IgD-negative memory B cell (primary cell): Measurements from ENCODE around the gene KCNC1. TPM values are rescaled to one million over a fixed set of nuclear protein-coding genes. Genes with fewer than 3 reads are reported as not detected.

Experiments used
- H3K27ac Mint-ChIP-seq, 3 donors: one replicate each; pipeline ENCODE4 v1.8.0; 2020 to 2022; ENCODE audit warnings: mild to moderate bottlenecking in 3 of 3, mixed read lengths in 3 of 3, moderate library complexity in 1 of 3
- H3K27me3 Mint-ChIP-seq: one replicate; pipeline ENCODE4 v1.8.0; 2021; ENCODE audit warnings: mixed read lengths
- H3K36me3 Mint-ChIP-seq: one replicate; pipeline ENCODE4 v1.8.0; 2020; ENCODE audit warnings: mild to moderate bottlenecking, mixed read lengths
- H3K4me1 Mint-ChIP-seq, 3 donors: one replicate each; pipeline ENCODE4 v1.8.0; 2020 to 2022; ENCODE audit warnings: mixed read lengths in 3 of 3, mild to moderate bottlenecking in 1 of 3
- H3K4me3 Mint-ChIP-seq, 4 donors: one replicate each; pipeline ENCODE4 v1.8.0; 2020 to 2022; ENCODE audit warnings: mild to moderate bottlenecking in 4 of 4, mixed read lengths in 4 of 4, moderate library complexity in 3 of 4
- H3K9me3 Mint-ChIP-seq, 3 donors: one replicate each; pipeline ENCODE4 v1.8.0; 2020 to 2021; ENCODE audit warnings: mixed read lengths in 3 of 3, mild to moderate bottlenecking in 1 of 3
- polyA plus RNA-seq: library from polyadenylated mRNA; unstranded; fragments of 300-500 nt; fragmentation: Illumina TruSeq; gene quantifications from one replicate; pipeline ENCODE4 v1.2.3, GENCODE V29; 2021

The KCNC1 gene
- polyA plus RNA-seq, 1 donor from 2014 or later = 0.13 TPM

- H3K27ac Mint-ChIP-seq = peak overlapping the region in 1 of 3 donors; percentile 18
- H3K4me3 Mint-ChIP-seq = no peak overlapping the region
- no peaks in the 10 kb centered on the region for H3K27me3 Mint-ChIP-seq
- no peaks in the 10 kb centered on the region for H3K9me3 Mint-ChIP-seq
- H3K4me1 Mint-ChIP-seq = no peaks in the 10 kb centered on the region
- peaks cover 16% of the 10 kb centered on the region for H3K36me3 Mint-ChIP-seq
These were observed 56.6 kb downstream of the KCNC1 start for GRCh38 chr11:17791144-17791543.

GRCh38 chr11:17792161-17792560 is 57.6 kb downstream of the KCNC1 start:
- Mint-ChIP-seq H3K4me3 (no peak overlapping the region), H3K27ac (no peak overlapping the region), H3K9me3 (no peaks in the 10 kb centered on the region), H3K27me3 (no peaks in the 10 kb centered on the region), H3K36me3 (peaks cover 21% of the 10 kb centered on the region), H3K4me1 (no peaks in the 10 kb centered on the region)

GRCh38 chr11:17793642-17794170 is 59.1 kb downstream of the KCNC1 start:
- Mint-ChIP-seq H3K27ac (no peak overlapping the region), H3K36me3 (peaks cover 18% of the 10 kb centered on the region), H3K27me3 (no peaks in the 10 kb centered on the region), H3K4me1 (no peaks in the 10 kb centered on the region), H3K9me3 (no peaks in the 10 kb centered on the region), H3K4me3 (no peak overlapping the region)

- Mint-ChIP-seq H3K4me1 (no peaks in the 10 kb centered on the region), H3K9me3 (no peaks in the 10 kb centered on the region), H3K27me3 (no peaks in the 10 kb centered on the region), H3K36me3 (peaks cover 14% of the 10 kb centered on the region), H3K4me3 (no peak overlapping the region), H3K27ac (no peak overlapping the region)
These were observed 60.4 kb downstream of the KCNC1 start for GRCh38 chr11:17794981-17795380.

- Mint-ChIP-seq H3K27ac (no peak overlapping the region), H3K27me3 (no peaks in the 10 kb centered on the region), H3K4me1 (no peaks in the 10 kb centered on the region), H3K36me3 (peaks cover 19% of the 10 kb centered on the region), H3K4me3 (no peak overlapping the region), H3K9me3 (no peaks in the 10 kb centered on the region)
These were observed 61.6 kb downstream of the KCNC1 start for GRCh38 chr11:17796154-17796553.

- no peak overlapping the region for H3K4me3 Mint-ChIP-seq
- H3K4me1 Mint-ChIP-seq = no peaks in the 10 kb centered on the region
- no peak overlapping the region for H3K27ac Mint-ChIP-seq
- no peaks in the 10 kb centered on the region for H3K27me3 Mint-ChIP-seq
- H3K36me3 Mint-ChIP-seq = peaks cover 21% of the 10 kb centered on the region
- H3K9me3 Mint-ChIP-seq = no peaks in the 10 kb centered on the region
These were observed 63.7 kb downstream of the KCNC1 start for GRCh38 chr11:17798253-17798652.

GRCh38 chr11:17798716-17799115 is 64.1 kb downstream of the KCNC1 start:
- H3K27ac Mint-ChIP-seq = peak overlapping the region in 1 of 3 donors; percentile 48
- H3K9me3 Mint-ChIP-seq = no peaks in the 10 kb centered on the region
- H3K4me1 Mint-ChIP-seq = no peaks in the 10 kb centered on the region
- H3K36me3 Mint-ChIP-seq = peaks cover 21% of the 10 kb centered on the region
- H3K4me3 Mint-ChIP-seq = no peak overlapping the region
- H3K27me3 Mint-ChIP-seq = no peaks in the 10 kb centered on the region

GRCh38 chr11:17799147-17799546 is 64.6 kb downstream of the KCNC1 start:
- peaks cover 21% of the 10 kb centered on the region for H3K36me3 Mint-ChIP-seq
- no peaks in the 10 kb centered on the region for H3K27me3 Mint-ChIP-seq
- no peaks in the 10 kb centered on the region for H3K4me1 Mint-ChIP-seq
- no peak overlapping the region for H3K4me3 Mint-ChIP-seq
- H3K9me3 Mint-ChIP-seq = no peaks in the 10 kb centered on the region
- peak overlapping the region in 1 of 3 donors; percentile 48 for H3K27ac Mint-ChIP-seq

GRCh38 chr11:17801166-17801565 is 66.6 kb downstream of the KCNC1 start:
- Mint-ChIP-seq H3K27ac (no peak overlapping the region), H3K36me3 (peaks cover 20% of the 10 kb centered on the region), H3K27me3 (no peaks in the 10 kb centered on the region), H3K4me3 (no peak overlapping the region), H3K4me1 (peaks cover 0 to 2% (median 0%) of the 10 kb centered on the region in 3 donors), H3K9me3 (no peaks in the 10 kb centered on the region)

- H3K4me3 Mint-ChIP-seq = no peak overlapping the region
- no peaks in the 10 kb centered on the region for H3K9me3 Mint-ChIP-seq
- peaks cover 15% of the 10 kb centered on the region for H3K36me3 Mint-ChIP-seq
- H3K27me3 Mint-ChIP-seq = no peaks in the 10 kb centered on the region
- H3K27ac Mint-ChIP-seq = no peak overlapping the region
- peaks cover 0 to 2% (median 0%) of the 10 kb centered on the region in 3 donors for H3K4me1 Mint-ChIP-seq
These were observed 67.9 kb downstream of the KCNC1 start for GRCh38 chr11:17802491-17802890.

GRCh38 chr11:17803754-17804334 is 69.3 kb downstream of the KCNC1 start:
- Mint-ChIP-seq H3K27me3 (no peaks in the 10 kb centered on the region), H3K27ac (no peak overlapping the region), H3K4me1 (peaks cover 0 to 2% (median 0%) of the 10 kb centered on the region in 3 donors), H3K4me3 (no peak overlapping the region), H3K9me3 (no peaks in the 10 kb centered on the region), H3K36me3 (peaks cover 18% of the 10 kb centered on the region)

GRCh38 chr11:17805043-17805442 is 70.5 kb downstream of the KCNC1 start:
- Mint-ChIP-seq H3K4me1 (peaks cover 0 to 2% (median 0%) of the 10 kb centered on the region in 3 donors), H3K27ac (no peak overlapping the region), H3K27me3 (no peaks in the 10 kb centered on the region), H3K36me3 (peaks cover 16% of the 10 kb centered on the region), H3K4me3 (no peak overlapping the region), H3K9me3 (peaks cover 0 to under 1% (median 0%) of the 10 kb centered on the region in 3 donors)

GRCh38 chr11:17805873-17806272 is 71.3 kb downstream of the KCNC1 start:
- Mint-ChIP-seq H3K4me3 (no peak overlapping the region), H3K36me3 (peaks cover 11% of the 10 kb centered on the region), H3K4me1 (peaks cover 0 to 2% (median 0%) of the 10 kb centered on the region in 3 donors), H3K9me3 (peaks cover 0 to 2% (median 0%) of the 10 kb centered on the region in 3 donors), H3K27me3 (no peaks in the 10 kb centered on the region), H3K27ac (no peak overlapping the region)

GRCh38 chr11:17807034-17807433 is 72.5 kb downstream of the KCNC1 start:
- Mint-ChIP-seq H3K9me3 (peaks cover 0 to 2% (median 0%) of the 10 kb centered on the region in 3 donors), H3K4me3 (no peak overlapping the region), H3K27me3 (no peaks in the 10 kb centered on the region), H3K27ac (no peak overlapping the region), H3K4me1 (peaks cover 0 to 2% (median 0%) of the 10 kb centered on the region in 3 donors), H3K36me3 (peaks cover 11% of the 10 kb centered on the region)

GRCh38 chr11:17810041-17810440 is 75.5 kb downstream of the KCNC1 start:
- Mint-ChIP-seq H3K4me1 (peaks cover 0 to 3% (median 0%) of the 10 kb centered on the region in 3 donors), H3K36me3 (peaks cover 6% of the 10 kb centered on the region), H3K4me3 (no peak overlapping the region), H3K9me3 (peaks cover 0 to 2% (median 0%) of the 10 kb centered on the region in 3 donors), H3K27me3 (no peaks in the 10 kb centered on the region), H3K27ac (no peak overlapping the region)

GRCh38 chr11:17810746-17811145 is 76.2 kb downstream of the KCNC1 start:
- Mint-ChIP-seq H3K9me3 (peaks cover 0 to 2% (median 0%) of the 10 kb centered on the region in 3 donors), H3K27ac (no peak overlapping the region), H3K4me1 (peaks cover 0 to 3% (median 0%) of the 10 kb centered on the region in 3 donors), H3K27me3 (no peaks in the 10 kb centered on the region), H3K36me3 (peaks cover 6% of the 10 kb centered on the region), H3K4me3 (no peak overlapping the region)
